ENCODE measurements around the gene GALNT16. TPM values are rescaled to one million over a fixed set of nuclear protein-coding genes. Genes with fewer than 3 reads are reported as not detected.

The GALNT16 gene
- polyA plus RNA-seq, 3 donors, result 0.01 TPM; not detected in 2

DNA sequence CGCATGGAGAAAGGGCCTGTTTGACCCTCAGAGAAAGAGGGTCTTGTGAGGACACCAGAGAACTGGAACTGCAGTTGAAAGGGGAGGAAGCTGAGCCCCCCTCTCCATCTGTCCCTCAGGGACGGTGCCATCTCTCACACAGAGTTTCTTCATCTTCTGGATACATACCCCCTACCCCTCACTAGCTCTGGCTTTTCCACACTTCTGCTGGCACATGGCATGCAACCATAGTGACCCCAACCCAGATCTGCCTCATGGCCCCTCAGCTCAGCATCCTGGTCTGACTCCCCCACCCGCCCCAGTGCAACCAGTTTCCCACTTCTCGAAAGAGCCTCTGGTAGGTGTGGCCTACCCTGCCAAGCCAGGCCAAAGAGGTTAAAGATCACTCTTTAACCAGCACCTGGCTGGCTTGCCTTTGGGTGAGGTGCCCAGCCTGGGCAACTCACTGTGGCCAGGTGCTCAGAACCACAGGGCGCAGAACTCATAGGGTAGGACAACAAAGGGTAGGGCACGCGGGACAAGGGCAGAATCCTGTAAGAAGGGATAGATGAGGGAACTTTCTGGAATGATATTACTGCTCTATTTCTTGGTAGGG lies 25.8 kb downstream of the GALNT16 start:
- Mint-ChIP-seq H3K36me3 (no peaks in the 10 kb centered on the region), H3K4me1 (no peaks in the 10 kb centered on the region), H3K27ac (no peak overlapping the region), H3K9me3 (peaks cover 0 to 3% (median 0%) of the 10 kb centered on the region in 7 donors), H3K27me3 (ENCODE audit: low read depth in 3 of 3) (peaks cover 6 to 13% (median 7%) of the 10 kb centered on the region in 3 donors), H3K4me3 (no peak overlapping the region)
- H3K9me3 ChIP-seq (replicated peaks in 1 of 2; ENCODE audit: control insufficient read depth in 1 of 2, insufficient read depth in 1 of 2, low read length in 2 of 2), result no peaks in the 10 kb centered on the region
- H4K20me1 ChIP-seq (ENCODE audit: insufficient read depth, low read length), result no peaks in the 10 kb centered on the region
- no peak for DNase-seq
- no peaks in the 10 kb centered on the region for H3K27me3 ChIP-seq (ENCODE audit: control insufficient read depth in 2 of 2, insufficient read depth in 2 of 2, low read length in 2 of 2)
- H3K4me1 ChIP-seq (ENCODE audit: control insufficient read depth in 1 of 2, insufficient read depth in 2 of 2, low read length in 2 of 2), result no peaks in the 10 kb centered on the region
- no peak overlapping the region for H3K4me3 ChIP-seq (replicated peaks in 1 of 3; ENCODE audit: low read depth in 2 of 3, low read length in 3 of 3)
- H3K27ac ChIP-seq (ENCODE audit: low read depth in 1 of 2, low read length in 2 of 2), result no peak overlapping the region
- TF ChIP-seq, protein P1, sequence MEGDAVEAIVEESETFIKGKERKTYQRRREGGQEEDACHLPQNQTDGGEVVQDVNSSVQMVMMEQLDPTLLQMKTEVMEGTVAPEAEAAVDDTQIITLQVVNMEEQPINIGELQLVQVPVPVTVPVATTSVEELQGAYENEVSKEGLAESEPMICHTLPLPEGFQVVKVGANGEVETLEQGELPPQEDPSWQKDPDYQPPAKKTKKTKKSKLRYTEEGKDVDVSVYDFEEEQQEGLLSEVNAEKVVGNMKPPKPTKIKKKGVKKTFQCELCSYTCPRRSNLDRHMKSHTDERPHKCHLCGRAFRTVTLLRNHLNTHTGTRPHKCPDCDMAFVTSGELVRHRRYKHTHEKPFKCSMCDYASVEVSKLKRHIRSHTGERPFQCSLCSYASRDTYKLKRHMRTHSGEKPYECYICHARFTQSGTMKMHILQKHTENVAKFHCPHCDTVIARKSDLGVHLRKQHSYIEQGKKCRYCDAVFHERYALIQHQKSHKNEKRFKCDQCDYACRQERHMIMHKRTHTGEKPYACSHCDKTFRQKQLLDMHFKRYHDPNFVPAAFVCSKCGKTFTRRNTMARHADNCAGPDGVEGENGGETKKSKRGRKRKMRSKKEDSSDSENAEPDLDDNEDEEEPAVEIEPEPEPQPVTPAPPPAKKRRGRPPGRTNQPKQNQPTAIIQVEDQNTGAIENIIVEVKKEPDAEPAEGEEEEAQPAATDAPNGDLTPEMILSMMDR (IDR thresholded peaks at IDR 0.05), result no peak
- no peaks in the 10 kb centered on the region for H3K79me2 ChIP-seq (ENCODE audit: insufficient read depth, low read length)
- no peak overlapping the region for H2AFZ ChIP-seq (ENCODE audit: insufficient read depth, low read depth, low read length, poor library complexity, severe bottlenecking)
- WGBS (ENCODE audit: insufficient coverage), result 91% methylated on average over 3 of the region's 7 CpGs
- H3K36me3 ChIP-seq (replicated peaks in 1 of 2; ENCODE audit: control insufficient read depth in 1 of 2, insufficient read depth in 2 of 2, low read length in 2 of 2), result no peaks in the 10 kb centered on the region
- H3K4me2 ChIP-seq (replicated peaks; ENCODE audit: extremely low read depth, low read length, poor library complexity, severe bottlenecking), result no peak overlapping the region
- H3K9ac ChIP-seq (ENCODE audit: insufficient read depth, low read length, poor library complexity, severe bottlenecking), result no peak overlapping the region
- intact Hi-C loops (cut with micrococcal nuclease), result no loop called here

DNA sequence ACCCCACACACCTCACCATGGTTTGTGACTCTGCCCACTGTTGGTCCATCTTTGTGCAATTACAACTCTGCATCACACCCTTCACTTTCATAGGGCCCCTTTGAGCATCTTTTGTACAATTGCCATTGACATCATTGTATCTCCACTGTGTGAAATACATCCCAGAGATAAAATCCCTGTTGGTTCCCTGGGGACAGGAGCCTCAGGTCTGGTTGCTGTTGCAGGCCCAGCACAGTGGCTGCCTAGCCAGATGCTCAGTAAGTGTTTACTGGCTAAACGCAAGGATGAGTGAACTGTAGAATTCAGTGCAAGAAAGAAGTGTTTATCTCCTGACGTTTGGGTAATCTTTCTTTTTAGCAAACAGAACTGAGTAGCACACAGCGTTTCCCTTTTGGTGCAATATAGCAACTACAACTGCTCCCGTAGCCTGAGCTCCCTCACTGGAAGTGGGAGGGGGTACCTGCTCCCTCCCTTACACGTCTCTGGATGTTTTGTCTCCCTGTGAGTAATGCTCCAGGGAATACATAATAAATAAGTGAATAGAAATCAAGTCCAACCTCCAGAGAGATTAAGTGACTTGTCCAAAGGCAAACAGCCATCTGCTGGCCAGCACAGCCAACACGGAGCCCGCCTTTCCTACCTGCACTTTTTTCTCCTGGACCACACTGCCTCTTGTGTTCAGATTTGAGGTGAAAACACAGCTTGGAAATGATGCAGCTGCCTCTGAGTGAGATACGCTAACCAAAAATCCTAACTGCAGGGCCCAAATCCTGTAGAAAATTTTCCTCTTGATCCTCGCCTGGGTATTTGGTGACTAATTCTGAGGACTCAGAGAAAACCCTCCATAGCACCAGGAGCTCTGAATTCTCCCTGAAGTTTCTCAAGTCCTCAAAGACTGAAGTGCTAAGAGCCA lies 27.4 kb downstream of the GALNT16 start:
- intact Hi-C loops (cut with micrococcal nuclease), result no loop called here
- WGBS (ENCODE audit: insufficient coverage), result 89% methylated on average over 4 of the region's 9 CpGs
- no peaks in the 10 kb centered on the region for H3K79me2 ChIP-seq (ENCODE audit: insufficient read depth, low read length)
- H3K4me2 ChIP-seq (replicated peaks; ENCODE audit: extremely low read depth, low read length, poor library complexity, severe bottlenecking), result no peak overlapping the region
- Mint-ChIP-seq H3K4me1 (no peaks in the 10 kb centered on the region), H3K27ac (no peak overlapping the region), H3K36me3 (no peaks in the 10 kb centered on the region), H3K27me3 (ENCODE audit: low read depth in 3 of 3) (peaks cover 4 to 21% (median 10%) of the 10 kb centered on the region in 3 donors), H3K4me3 (no peak overlapping the region), H3K9me3 (peaks cover 0 to 3% (median 0%) of the 10 kb centered on the region in 7 donors)
- no peaks in the 10 kb centered on the region for H3K36me3 ChIP-seq (replicated peaks in 1 of 2; ENCODE audit: control insufficient read depth in 1 of 2, insufficient read depth in 2 of 2, low read length in 2 of 2)
- H4K20me1 ChIP-seq (ENCODE audit: insufficient read depth, low read length), result no peaks in the 10 kb centered on the region
- H3K9ac ChIP-seq (ENCODE audit: insufficient read depth, low read length, poor library complexity, severe bottlenecking), result no peak overlapping the region
- no peak overlapping the region for H3K27ac ChIP-seq (ENCODE audit: low read depth in 1 of 2, low read length in 2 of 2)
- H3K27me3 ChIP-seq (ENCODE audit: control insufficient read depth in 2 of 2, insufficient read depth in 2 of 2, low read length in 2 of 2), result peaks cover 0 to 2% of the 10 kb centered on the region in 2 donors
- no peak overlapping the region for H3K4me3 ChIP-seq (replicated peaks in 1 of 3; ENCODE audit: low read depth in 2 of 3, low read length in 3 of 3)
- no peak overlapping the region for H2AFZ ChIP-seq (ENCODE audit: insufficient read depth, low read depth, low read length, poor library complexity, severe bottlenecking)
- DNase-seq, result no peak
- H3K4me1 ChIP-seq (ENCODE audit: control insufficient read depth in 1 of 2, insufficient read depth in 2 of 2, low read length in 2 of 2), result no peaks in the 10 kb centered on the region
- TF ChIP-seq, protein P1 (IDR thresholded peaks at IDR 0.05), result no peak
- H3K9me3 ChIP-seq (replicated peaks in 1 of 2; ENCODE audit: control insufficient read depth in 1 of 2, insufficient read depth in 1 of 2, low read length in 2 of 2), result no peaks in the 10 kb centered on the region
